HG03565 (cell line): ENCODE results near the gene RDX.
"Not testable (repeated sequence)": the region's sequence is repeated elsewhere in the genome, so short reads cannot be mapped to it uniquely, and the experiment has no call there.

Source experiments
- ATAC-seq: cut with Tn5 transposase; IDR thresholded peaks from one replicate; pipeline ENCODE4 v1.9.1; 2021; ENCODE audit warnings: mild to moderate bottlenecking, moderate library complexity; ENCODE audit not compliant: unreplicated experiment

RDX gene

GRCh38 chr11:110279881-110280280, 16.5 kb downstream of the RDX start:
- no peak for ATAC-seq

DNA sequence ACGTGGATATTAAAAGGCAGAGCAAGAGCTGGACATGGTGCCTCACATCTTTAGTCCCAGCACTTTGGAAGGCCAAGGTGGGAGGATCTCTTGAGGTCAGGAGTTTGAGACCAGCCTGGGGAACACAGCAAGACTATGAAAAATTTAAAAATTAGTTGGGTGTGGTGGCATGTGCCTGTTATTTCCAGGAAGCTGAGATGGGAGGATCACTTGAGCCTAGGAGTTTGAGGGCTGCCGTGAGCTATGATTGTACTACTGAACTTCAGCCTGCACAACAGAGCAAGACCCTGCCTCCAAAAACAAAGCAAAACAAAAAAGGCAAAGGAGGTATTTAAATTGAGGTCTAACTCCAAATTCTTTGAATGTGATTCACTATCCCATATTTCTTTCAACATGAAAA, 23.5 kb downstream of the RDX start:
- ATAC-seq, result no peak

- no peak for ATAC-seq
Observed at GRCh38 chr11:110269996-110270395, 26.4 kb downstream of the RDX start.

GRCh38 chr11:110268441-110268840, 28.0 kb downstream of the RDX start:
- no peak for ATAC-seq

DNA sequence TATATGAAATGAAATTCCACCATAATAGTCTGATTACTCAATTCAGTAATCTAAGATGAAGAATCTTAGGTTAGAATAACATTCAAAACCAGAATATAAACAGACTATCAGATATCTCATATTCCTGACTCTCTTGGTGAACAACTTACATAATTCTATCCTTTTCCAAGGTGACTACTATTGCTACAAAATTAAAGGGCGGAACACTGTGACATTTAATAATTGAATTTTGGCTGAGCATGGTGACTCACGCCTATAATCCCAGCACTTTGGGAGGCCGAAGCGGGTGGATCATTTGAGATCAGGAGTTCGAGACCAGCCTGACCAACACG, 34.4 kb downstream of the RDX start:
- no peak for ATAC-seq

DNA sequence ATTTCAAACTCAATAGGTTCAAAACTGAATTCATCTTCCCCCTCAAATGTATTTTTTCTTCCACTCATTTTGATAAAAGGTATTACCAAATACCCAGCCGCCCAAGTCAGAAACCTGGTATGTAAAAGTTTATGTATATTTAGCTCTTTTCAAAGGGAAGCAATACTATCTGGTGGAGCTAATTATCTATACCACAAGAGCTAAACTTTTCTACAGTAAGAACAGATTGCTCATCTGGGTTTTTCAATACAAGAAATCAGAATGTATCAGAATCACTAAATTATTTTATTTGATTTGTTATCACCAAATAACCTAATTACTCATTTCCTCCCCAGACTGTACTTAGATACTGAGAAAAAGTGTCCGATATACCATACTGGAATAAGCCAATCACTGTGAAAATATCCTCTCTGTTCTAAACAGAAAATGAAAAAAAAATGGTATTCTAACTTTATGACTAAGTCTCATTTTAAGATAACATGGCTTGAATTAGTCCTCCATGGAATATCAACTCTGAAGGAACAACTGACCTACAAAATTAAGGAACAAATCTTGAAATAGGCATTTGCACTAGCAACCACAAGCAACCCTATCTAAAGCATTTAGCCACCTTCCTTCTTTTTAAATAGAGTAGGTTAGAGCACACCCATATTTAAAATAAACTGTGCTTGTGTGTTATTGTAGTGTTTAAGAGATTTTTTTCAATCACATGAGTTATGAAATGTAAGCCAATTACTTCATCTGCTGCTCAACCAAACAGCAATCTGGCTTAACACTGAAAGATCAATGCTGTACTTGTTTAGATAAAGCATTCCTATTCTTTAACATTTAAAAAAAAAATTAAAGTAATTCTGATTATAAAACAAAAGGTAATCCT, 35.0 kb downstream of the RDX start:
- no peak for ATAC-seq

DNA sequence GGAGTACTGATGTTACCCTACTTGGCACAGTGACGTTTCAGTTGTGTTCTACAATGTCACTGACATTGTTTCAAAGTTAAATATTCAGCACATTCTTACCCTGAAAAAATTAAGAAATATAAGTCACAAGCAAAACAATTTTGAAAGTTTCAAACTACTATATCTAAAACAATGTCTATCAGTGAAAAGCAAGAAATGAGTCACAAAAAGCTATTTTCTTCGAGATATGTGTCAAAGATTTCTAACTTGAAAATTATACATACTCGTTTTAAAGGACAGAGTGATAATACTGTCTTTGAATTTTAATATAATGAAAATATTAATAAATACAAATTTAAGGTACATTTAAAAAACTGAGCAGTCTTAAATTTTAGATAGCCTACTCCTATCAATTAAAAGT, 42.9 kb downstream of the RDX start:
- ATAC-seq, result no peak

DNA sequence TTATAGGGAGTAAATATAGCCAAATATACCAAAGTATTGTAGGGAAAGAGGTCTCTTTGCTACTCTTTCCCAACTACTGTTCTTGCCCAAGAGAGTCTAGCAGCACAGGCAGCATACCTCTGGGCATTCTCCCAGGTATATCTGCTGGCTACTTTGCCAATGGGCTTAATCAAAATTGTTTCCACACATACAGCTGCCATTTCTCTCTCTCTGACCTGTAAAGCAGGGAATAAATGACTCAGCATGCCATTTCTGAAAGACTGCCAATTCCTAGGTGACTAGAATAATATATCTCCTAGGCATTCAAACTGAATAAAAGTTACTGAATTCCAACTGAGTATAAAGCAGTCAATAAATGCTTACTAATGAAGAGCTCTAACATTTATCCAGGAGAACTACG, 44.6 kb downstream of the RDX start:
- ATAC-seq, result no peak

DNA sequence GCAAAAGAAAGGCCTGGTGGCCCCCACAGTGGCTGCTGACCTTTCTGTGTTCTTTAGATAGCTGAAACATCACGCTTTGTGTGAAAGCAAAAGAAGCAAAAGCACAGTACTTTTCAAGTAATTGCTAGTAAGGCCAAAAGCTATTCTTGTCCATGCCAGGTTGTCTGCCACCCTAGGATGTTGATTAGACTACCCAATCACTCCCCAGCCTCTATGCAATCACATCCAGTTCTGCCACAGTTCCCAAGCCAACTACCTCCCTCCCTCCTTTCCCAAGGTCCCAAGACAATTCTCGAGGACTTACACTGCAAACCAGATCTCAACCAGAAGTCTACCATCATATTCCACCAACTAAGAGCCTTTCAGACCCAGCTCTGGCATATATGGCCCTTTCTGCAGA, 46.2 kb downstream of the RDX start:
- ATAC-seq, result no peak

- ATAC-seq, result no peak
Observed at GRCh38 chr11:110249766-110250165, 46.6 kb downstream of the RDX start.

- no peak for ATAC-seq
Observed at GRCh38 chr11:110249066-110249465, 47.3 kb downstream of the RDX start.

- no peak for ATAC-seq
Observed at GRCh38 chr11:110243791-110244190, 52.6 kb downstream of the RDX start.

- no peak for ATAC-seq
Observed at GRCh38 chr11:110242746-110243145, 53.7 kb downstream of the RDX start.

GRCh38 chr11:110242188-110242587, 54.2 kb downstream of the RDX start:
- no peak for ATAC-seq

- no peak for ATAC-seq
Observed at GRCh38 chr11:110235966-110236365, 60.4 kb downstream of the RDX start.

- ATAC-seq, result no peak
Observed at GRCh38 chr11:110230377-110230776, 66.0 kb downstream of the RDX start.

- no peak for ATAC-seq
Observed at GRCh38 chr11:110219006-110219785, 77.2 kb downstream of the RDX start.

- no peak for ATAC-seq
Observed at GRCh38 chr11:110217936-110218335, 78.5 kb downstream of the RDX start.

GRCh38 chr11:110217223-110217877, 79.1 kb downstream of the RDX start:
- ATAC-seq, result no peak

GRCh38 chr11:110209313-110209694, 87.1 kb downstream of the RDX start:
- ATAC-seq, result not testable (repeated sequence)

DNA sequence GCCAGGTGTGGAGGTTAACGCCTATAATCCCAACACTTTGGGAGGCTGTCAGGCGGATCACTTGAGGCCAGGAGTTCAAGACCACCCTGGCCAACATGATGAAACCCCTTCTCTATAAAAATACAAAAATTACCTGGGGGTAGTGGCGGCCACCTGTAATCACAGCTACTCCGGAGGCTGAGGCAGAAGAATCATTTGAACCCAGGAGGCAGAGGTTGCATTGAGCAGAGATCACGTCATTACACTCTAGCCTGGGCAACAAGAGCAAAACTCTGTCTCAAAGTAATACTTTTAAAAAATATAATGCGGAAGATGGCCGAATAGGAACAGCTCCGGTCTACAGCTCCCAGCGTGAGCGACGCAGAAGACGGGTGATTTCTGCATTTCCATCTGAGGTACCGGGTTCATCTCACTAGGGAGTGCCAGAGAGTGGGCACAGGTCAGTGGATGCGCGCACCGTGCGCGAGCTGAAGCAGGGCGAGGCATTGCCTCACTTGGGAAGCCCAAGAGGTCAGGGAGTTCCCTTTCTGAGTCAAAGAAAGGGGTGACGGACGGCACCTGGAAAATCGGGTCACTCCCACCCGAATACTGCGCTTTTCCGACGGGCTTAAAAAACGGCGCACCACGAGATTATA, 87.6 kb downstream of the RDX start:
- not testable (repeated sequence) for ATAC-seq
